HCT116 (cell line): ENCODE measurements around the gene USH1C. TPM values are rescaled to one million over a fixed set of nuclear protein-coding genes. Genes with fewer than 3 reads are reported as not detected.

ENCODE experiments used
- ATAC-seq: fragments of 200-7000 bp; cut with Tn5 transposase; 2 replicates; pipeline ENCODE4 v1.9.1; 2020; ENCODE audit warnings: mild to moderate bottlenecking, moderate library complexity
- BruUV-seq: library from RNA; stranded (reverse); fragments of 400-500 nt; replicated peaks from 2 replicates; lab custom pipeline; 2021; lab: Mats Ljungman, UMichigan
- CTCF ChIA-PET: fragments of 300-600 bp; sonication (Branson Sonifier 250); formaldehyde crosslinking; loops from one replicate; lab custom pipeline; 2021; ENCODE audit warnings: antibody characterized with exemption; lab: Charles Lee
- POLR2A ChIA-PET: fragments of 300-600, 350-600 bp; sonication (Branson Sonifier 250); formaldehyde crosslinking; loops from one replicate; lab custom pipeline; 2021; ENCODE audit warnings: antibody characterized with exemption; lab: Charles Lee
- RAD21 ChIA-PET, 2 experiments: fragments of 300-600 bp; sonication (Branson Sonifier 250); formaldehyde crosslinking; loops; one replicate each; lab custom pipeline; 2023; ENCODE audit warnings: low total read pairs in 2 of 2; ENCODE audit not compliant: uncharacterized antibody in 2 of 2, unreplicated experiment in 2 of 2, low non-redundant PET in 1 of 2; lab: Charles Lee
- DNase-seq: peaks from one replicate; pipeline ENCODE4 v3.0.0-alpha.2; 2010; ENCODE audit warnings: low read depth, low spot score
- H2AFZ ChIP-seq: fragments of 200-600 bp; shearing (Covaris generic), sonication (generic); 2 replicates; pipeline ENCODE4 v1.6.1; 2017; ENCODE audit warnings: low read depth, mixed run types, mixed read lengths, antibody characterized with exemption, low read length; ENCODE audit not compliant: poor library complexity, severe bottlenecking
- H3K27ac ChIP-seq: 2 replicates; pipeline ENCODE4 v1.5.1; 2012; ENCODE audit warnings: low read depth, low read length
- H3K27me3 ChIP-seq: fragments of 200-600 bp; sonication (generic); 2 replicates; pipeline ENCODE4 v1.6.1; 2016; ENCODE audit warnings: mixed run types, low read length, mixed read lengths; ENCODE audit not compliant: insufficient read depth
- H3K36me3 ChIP-seq, 2 experiments: fragments of 200-500 bp in 1 of 2; fragments of 200-600 bp in 1 of 2; sonication (Bioruptor generic) in 1 of 2; sonication (generic) in 1 of 2; 2 replicates each; pipeline versions ENCODE4 v1.5.1 to v1.6.1; 2014 to 2016; ENCODE audit warnings: low read length in 2 of 2, inconsistent platforms in 1 of 2, mixed read lengths in 1 of 2, mixed run types in 1 of 2; ENCODE audit not compliant: insufficient read depth in 2 of 2, control insufficient read depth in 1 of 2
- H3K4me1 ChIP-seq, 2 experiments: fragments of 200-600 bp in 1 of 2; sonication (generic) in 1 of 2; 2 replicates each; pipeline versions ENCODE4 v1.5.1 to v1.6.1; 2012 to 2017; ENCODE audit warnings: low read length in 2 of 2, inconsistent platforms in 1 of 2, mild to moderate bottlenecking in 1 of 2, mixed read lengths in 1 of 2, mixed run types in 1 of 2, moderate library complexity in 1 of 2; ENCODE audit not compliant: insufficient read depth in 2 of 2, control insufficient read depth in 1 of 2
- H3K4me2 ChIP-seq: fragments of 200-600 bp; sonication (generic); 2 replicates; pipeline ENCODE4 v1.6.1; 2017; ENCODE audit warnings: mixed run types, low read length, mixed read lengths
- H3K4me3 ChIP-seq, 2 experiments: fragments of 200-600 bp in 1 of 2; sonication (generic) in 1 of 2; replicated peaks in 1 of 2; 2 replicates each; pipeline ENCODE4 v1.5.1; 2011 to 2016; ENCODE audit warnings: low read length in 2 of 2, control low read depth in 1 of 2, low read depth in 1 of 2, mild to moderate bottlenecking in 1 of 2, mixed read lengths in 1 of 2, mixed run types in 1 of 2
- H3K79me2 ChIP-seq: fragments of 200-600 bp; sonication (generic); 2 replicates; pipeline ENCODE4 v1.6.1; 2017; ENCODE audit warnings: mild to moderate bottlenecking, mixed run types, low read length, moderate library complexity, mixed read lengths; ENCODE audit not compliant: insufficient read depth
- H3K9ac ChIP-seq: fragments of 200-600 bp; sonication (generic); 2 replicates; pipeline ENCODE4 v1.6.1; 2016; ENCODE audit warnings: low read length, mixed read lengths
- H3K9me2 ChIP-seq: fragments of 200-600 bp; sonication (generic), shearing (Covaris generic); 2 replicates; pipeline ENCODE4 v1.6.1; 2017; ENCODE audit warnings: mixed run types, mild to moderate bottlenecking, moderate library complexity; ENCODE audit not compliant: insufficient read depth
- H3K9me3 ChIP-seq, 2 experiments: fragments of 200-500 bp in 1 of 2; fragments of 200-600 bp in 1 of 2; sonication (Bioruptor generic) in 1 of 2; sonication (generic) in 1 of 2; 2 replicates each; pipeline ENCODE4 v1.6.1; 2014 to 2017; ENCODE audit warnings: low read length in 2 of 2, mixed read lengths in 2 of 2, inconsistent platforms in 1 of 2, low read depth in 1 of 2, mild to moderate bottlenecking in 1 of 2, mixed run types in 1 of 2, moderate library complexity in 1 of 2; ENCODE audit not compliant: control insufficient read depth in 1 of 2, insufficient read depth in 1 of 2
- H4K20me1 ChIP-seq: fragments of 200-600 bp; sonication (generic), shearing (Covaris generic); 2 replicates; pipeline ENCODE4 v1.6.1; 2017; ENCODE audit warnings: mixed run types, mild to moderate bottlenecking, moderate library complexity; ENCODE audit not compliant: insufficient read depth
- ELF1 ChIP-seq: IDR thresholded peaks from 2 replicates; pipeline ENCODE4 v1.6.1; 2012; ENCODE audit warnings: low read depth, borderline replicate concordance
- JUND ChIP-seq: IDR thresholded peaks from 2 replicates; pipeline ENCODE4 v1.6.1; 2012
- MAX ChIP-seq: IDR thresholded peaks from 2 replicates; pipeline ENCODE4 v1.6.1; 2012
- POLR2A ChIP-seq: IDR thresholded peaks from 2 replicates; pipeline ENCODE4 v1.7.0; 2011; ENCODE audit warnings: borderline replicate concordance; ENCODE audit not compliant: insufficient read depth, insufficient read length; ENCODE audit errors: extremely low read depth
- ZBTB33 ChIP-seq: IDR thresholded peaks from 2 replicates; pipeline ENCODE4 v1.6.1; 2011; ENCODE audit warnings: mild to moderate bottlenecking, low read length, moderate library complexity; ENCODE audit not compliant: insufficient replicate concordance; ENCODE audit errors: extremely low read depth
- ZFX ChIP-seq: fragments of 450-650 bp; IDR thresholded peaks from 2 replicates; pipeline ENCODE4 v1.6.1; 2017
- intact Hi-C: fragments of 100-400 bp; cut with micrococcal nuclease; formaldehyde crosslinking; loops from 2 replicates; pipeline ENCODE4 v1.10.0; 2022
- total RNA-seq: library from RNA; stranded (reverse); gene quantifications from one replicate; pipeline ENCODE4 v1.2.1, GENCODE V29; 2021; ENCODE audit not compliant: unreplicated experiment

USH1C gene
- total RNA-seq, 1 experiment from 2014 or later, result 13.4 TPM

DNA sequence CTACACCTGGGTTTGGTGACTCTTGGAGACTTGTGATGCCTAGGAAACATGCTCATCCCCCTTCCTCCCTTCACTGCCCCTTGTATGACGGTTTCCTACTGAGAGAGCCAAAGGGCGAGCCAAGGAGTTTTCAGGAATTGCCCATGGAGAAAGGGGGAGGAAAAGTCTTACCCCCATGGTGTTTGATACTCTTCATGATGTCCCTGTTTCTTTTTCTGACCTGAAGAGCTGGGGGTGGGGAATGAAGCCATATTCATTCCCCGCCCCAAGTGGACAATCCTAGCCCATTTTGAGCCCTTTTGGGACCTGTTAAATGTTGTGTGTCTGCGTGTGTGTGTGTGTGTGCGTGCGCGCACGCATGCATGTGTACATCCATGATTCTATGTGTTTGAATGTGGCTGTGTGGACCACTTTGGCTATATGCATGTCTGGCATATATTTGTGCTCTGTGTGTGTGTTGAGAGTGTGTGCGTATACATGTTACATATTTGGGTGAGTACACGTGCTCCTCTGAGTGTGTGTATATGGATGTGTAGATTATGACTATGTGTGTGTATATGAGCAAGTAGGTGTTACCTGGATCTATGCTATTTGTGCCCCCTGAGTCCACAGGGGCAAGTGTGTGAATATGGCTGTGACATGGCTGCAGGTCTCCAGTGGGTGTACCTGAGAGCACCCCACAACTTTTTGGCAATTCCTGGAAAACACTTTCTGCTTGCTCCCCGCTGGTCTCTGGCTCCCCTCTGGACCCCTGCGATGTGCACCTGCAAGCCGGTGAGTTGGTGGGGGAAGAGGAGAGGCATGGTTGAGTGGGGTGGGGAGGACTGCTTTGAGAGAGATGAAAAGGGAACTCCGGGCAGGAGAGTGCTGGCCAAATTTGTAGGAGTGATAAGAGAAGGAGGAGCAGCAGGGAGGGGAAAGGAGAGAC lies 27.5 kb upstream of the USH1C start (continued):
- no peak for TF ChIP-seq MAX
- no peak for TF ChIP-seq ZBTB33
- TF ChIP-seq POLR2A, result no peak

GRCh38 chr11:17570034-17570433 lies 25.8 kb upstream of the USH1C start:
- CTCF ChIA-PET, result no interaction called here
- POLR2A ChIA-PET, result no interaction called here

More at GRCh38 chr11:17570034-17570433, 25.8 kb upstream of the USH1C start:
- TF ChIP-seq ZFX, result no peak
- no peak for TF ChIP-seq POLR2A
- TF ChIP-seq ELF1, result no peak
- no peak for TF ChIP-seq ZBTB33
- TF ChIP-seq JUND, result no peak
- Histone ChIP-seq H3K27ac (no peak overlapping the region), H3K9me3 (no peaks in the 10 kb centered on the region), H3K79me2 (no peaks in the 10 kb centered on the region), H4K20me1 (no peaks in the 10 kb centered on the region), H3K9me2 (no peaks in the 10 kb centered on the region), H3K36me3 (no peaks in the 10 kb centered on the region), H3K4me1 (no peaks in the 10 kb centered on the region), H3K9ac (no peak overlapping the region), H3K4me3 (no peak overlapping the region), H3K27me3 (no peaks in the 10 kb centered on the region; the same call in 1 of the 2 replicates), H3K4me2 (no peak overlapping the region), H2AFZ (no peak overlapping the region)
- intact Hi-C loops, result no loop called here
- ATAC-seq (no peak), DNase-seq (no peak)
- RAD21 ChIA-PET, result no interaction called here
- no TSS peak for BruUV-seq
